ENCODE results near the gene MGRN1.

The MGRN1 gene

GRCh38 chr16:4687946-4688673 lies 63.5 kb downstream of the MGRN1 start:
- TF ChIP-seq POLR2AphosphoS5 (IDR thresholded peaks at IDR 0.05; ENCODE audit: low read depth, low read length) (no peak), TAF1 (IDR thresholded peaks at IDR 0.05; ENCODE audit: borderline replicate concordance, insufficient read depth, low read length) (no peak), REST (IDR thresholded peaks at IDR 0.05; ENCODE audit: insufficient read depth in 1 of 2, low read depth in 2 of 2, low read length in 2 of 2) (no peak), SIN3A (IDR thresholded peaks at IDR 0.05; ENCODE audit: borderline replicate concordance, insufficient read depth, low read length) (no peak), FOXP2 (optimal IDR thresholded peaks at IDR 0.05; ENCODE audit: borderline replicate concordance, extremely low read depth, extremely low read length, insufficient read depth) (no peak)

- TF ChIP-seq SIN3A (IDR thresholded peaks at IDR 0.05; ENCODE audit: borderline replicate concordance, insufficient read depth, low read length): no peak
- TF ChIP-seq POLR2AphosphoS5 (IDR thresholded peaks at IDR 0.05; ENCODE audit: low read depth, low read length): no peak
- no peak for TF ChIP-seq REST (IDR thresholded peaks at IDR 0.05; ENCODE audit: insufficient read depth in 1 of 2, low read depth in 2 of 2, low read length in 2 of 2)
- TF ChIP-seq TAF1 (IDR thresholded peaks at IDR 0.05; ENCODE audit: borderline replicate concordance, insufficient read depth, low read length): no peak
- TF ChIP-seq FOXP2 (optimal IDR thresholded peaks at IDR 0.05; ENCODE audit: borderline replicate concordance, extremely low read depth, extremely low read length, insufficient read depth): no peak
These were observed 64.0 kb downstream of the MGRN1 start for GRCh38 chr16:4688674-4689045.

- TF ChIP-seq REST (IDR thresholded peaks at IDR 0.05; ENCODE audit: insufficient read depth in 1 of 2, low read depth in 2 of 2, low read length in 2 of 2): no peak
- TF ChIP-seq TAF1 (IDR thresholded peaks at IDR 0.05; ENCODE audit: borderline replicate concordance, insufficient read depth, low read length): no peak
- TF ChIP-seq FOXP2 (optimal IDR thresholded peaks at IDR 0.05; ENCODE audit: borderline replicate concordance, extremely low read depth, extremely low read length, insufficient read depth): no peak
- TF ChIP-seq POLR2AphosphoS5 (IDR thresholded peaks at IDR 0.05; ENCODE audit: low read depth, low read length): no peak
- no peak for TF ChIP-seq SIN3A (IDR thresholded peaks at IDR 0.05; ENCODE audit: borderline replicate concordance, insufficient read depth, low read length)
These were observed 64.6 kb downstream of the MGRN1 start for GRCh38 chr16:4689091-4689671.

- TF ChIP-seq POLR2AphosphoS5 (IDR thresholded peaks at IDR 0.05; ENCODE audit: low read depth, low read length) (no peak), SIN3A (IDR thresholded peaks at IDR 0.05; ENCODE audit: borderline replicate concordance, insufficient read depth, low read length) (no peak), TAF1 (IDR thresholded peaks at IDR 0.05; ENCODE audit: borderline replicate concordance, insufficient read depth, low read length) (no peak), REST (IDR thresholded peaks at IDR 0.05; ENCODE audit: insufficient read depth in 1 of 2, low read depth in 2 of 2, low read length in 2 of 2) (no peak), FOXP2 (optimal IDR thresholded peaks at IDR 0.05; ENCODE audit: borderline replicate concordance, extremely low read depth, extremely low read length, insufficient read depth) (no peak)
These were observed 65.5 kb downstream of the MGRN1 start for GRCh38 chr16:4689864-4690704.
